Right atrium auricular region (tissue), 2 donors: ENCODE results near the gene CCNY. TPM values are rescaled to one million over a fixed set of nuclear protein-coding genes. Genes with fewer than 3 reads are reported as not detected.

Source experiments
- DNase-seq: peaks from one replicate; pipeline ENCODE4 v3.0.0-alpha.2; 2019; ENCODE audit warnings: low spot score
- H3K27ac ChIP-seq, 2 donors: fragments of 200-600 bp; sonication (generic); 1 replicate in 1 of 2; 2 replicates in 1 of 2; pipeline ENCODE4 v1.5.1; 2016 to 2019
- H3K27me3 ChIP-seq, 2 donors: fragments of 200-600 bp; sonication (generic); one replicate each; pipeline versions ENCODE4 v1.5.1 to v1.6.0; 2017 to 2019
- H3K36me3 ChIP-seq: fragments of 200-600 bp; sonication (generic); one replicate; pipeline ENCODE4 v1.5.1; 2016
- H3K4me1 ChIP-seq, 2 donors: fragments of 200-600 bp; sonication (generic); one replicate each; pipeline versions ENCODE4 v1.5.1 to v1.6.0; 2017 to 2019
- H3K4me3 ChIP-seq, 2 donors: fragments of 200-600 bp; sonication (generic); 1 replicate in 1 of 2; 2 replicates in 1 of 2; pipeline ENCODE4 v1.5.1; 2017 to 2019; ENCODE audit warnings: mild to moderate bottlenecking in 1 of 2, moderate library complexity in 1 of 2
- H3K9me3 ChIP-seq, 2 donors: fragments of 200-600 bp; sonication (generic); one replicate each; pipeline ENCODE4 v1.5.1; 2019
- CTCF ChIP-seq, 2 donors: fragments of 200-600 bp; sonication (generic); IDR thresholded peaks; one replicate each; pipeline ENCODE4 v1.5.1; 2019; ENCODE audit warnings: antibody characterized with exemption in 2 of 2
- total RNA-seq, 2 donors: library from RNA; depleted of rRNA; stranded (reverse); fragments of >200 nt; gene quantifications; one replicate each; pipeline ENCODE4 v1.1.0, GENCODE V29; 2016

The CCNY gene
- total RNA-seq, 2 donors from 2014 or later: 35.6 to 58.1 TPM

- H3K9me3 ChIP-seq: no peaks in the 10 kb centered on the region
- H3K27ac ChIP-seq: no peak overlapping the region
- no peak for DNase-seq
- no peak overlapping the region for H3K4me3 ChIP-seq
- no peaks in the 10 kb centered on the region for H3K4me1 ChIP-seq
- H3K27me3 ChIP-seq: no peaks in the 10 kb centered on the region
- TF ChIP-seq CTCF (IDR thresholded peaks at IDR 0.05): no peak
- H3K36me3 ChIP-seq: no peaks in the 10 kb centered on the region
Observed at GRCh38 chr10:35546824-35547225, 210.5 kb downstream of the CCNY start.

- DNase-seq: no peak
- H3K4me1 ChIP-seq: peaks cover 0 to 8% of the 10 kb centered on the region in 2 donors
- no peak for TF ChIP-seq CTCF (IDR thresholded peaks at IDR 0.05)
- no peaks in the 10 kb centered on the region for H3K9me3 ChIP-seq
- H3K36me3 ChIP-seq: peaks cover 16% of the 10 kb centered on the region
- no peak overlapping the region for H3K4me3 ChIP-seq
- H3K27ac ChIP-seq: no peak overlapping the region
- H3K27me3 ChIP-seq: no peaks in the 10 kb centered on the region
Observed at GRCh38 chr10:35552650-35553342, 216.5 kb downstream of the CCNY start.

- no peak for DNase-seq
- Histone ChIP-seq H3K36me3 (peaks cover 16% of the 10 kb centered on the region), H3K4me3 (no peak overlapping the region), H3K27me3 (no peaks in the 10 kb centered on the region), H3K9me3 (no peaks in the 10 kb centered on the region), H3K4me1 (peaks cover 0 to 8% of the 10 kb centered on the region in 2 donors), H3K27ac (no peak overlapping the region)
- no peak for TF ChIP-seq CTCF (IDR thresholded peaks at IDR 0.05)
Observed at GRCh38 chr10:35554036-35554435, 217.7 kb downstream of the CCNY start.

- no peak overlapping the region for H3K4me3 ChIP-seq
- H3K36me3 ChIP-seq: peaks cover 16% of the 10 kb centered on the region
- no peaks in the 10 kb centered on the region for H3K9me3 ChIP-seq
- no peaks in the 10 kb centered on the region for H3K27me3 ChIP-seq
- no peak for DNase-seq
- no peak overlapping the region for H3K27ac ChIP-seq
- H3K4me1 ChIP-seq: peaks cover 0 to 8% of the 10 kb centered on the region in 2 donors
- TF ChIP-seq CTCF (IDR thresholded peaks at IDR 0.05): no peak
Observed at GRCh38 chr10:35554461-35555056, 218.2 kb downstream of the CCNY start.

GRCh38 chr10:35555962-35556930 is 219.9 kb downstream of the CCNY start:
- H3K4me1 ChIP-seq: peaks cover 0 to 9% of the 10 kb centered on the region in 2 donors
- H3K4me3 ChIP-seq: no peak overlapping the region
- no peak overlapping the region for H3K27ac ChIP-seq
- peaks cover 16% of the 10 kb centered on the region for H3K36me3 ChIP-seq
- H3K27me3 ChIP-seq: no peaks in the 10 kb centered on the region
- DNase-seq: no peak
- H3K9me3 ChIP-seq: no peaks in the 10 kb centered on the region
- TF ChIP-seq CTCF (IDR thresholded peaks at IDR 0.05): no peak
